ENCODE data around the gene ALPK3. TPM values are rescaled to one million over a fixed set of nuclear protein-coding genes. Genes with fewer than 3 reads are reported as not detected.
A peak's percentile ranks its signal among the peaks of the same experiment; 100 is the strongest.

The ALPK3 gene
- total RNA-seq, 1 experiment from 2014 or later = 17.7 TPM

GRCh38 chr15:84905016-84905916, 88.1 kb downstream of the ALPK3 start:
- Histone ChIP-seq H2BK20ac (ENCODE audit: low read depth, low read length, poor library complexity, severe bottlenecking) (no peak overlapping the region), H2BK12ac (ENCODE audit: insufficient read length, low read depth, low read length) (no peak overlapping the region), H3K4me2 (ENCODE audit: insufficient read depth, insufficient read length, low read length) (no peak overlapping the region), H3K9me3 (ENCODE audit: control insufficient read depth, low read depth, low read length) (no peaks in the 10 kb centered on the region), H2AFZ (ENCODE audit: low read length) (no peak overlapping the region), H3K4me1 (ENCODE audit: insufficient read depth, low read length) (no peaks in the 10 kb centered on the region), H3K79me1 (ENCODE audit: insufficient read depth, low read depth, low read length, poor library complexity, severe bottlenecking) (no peaks in the 10 kb centered on the region), H3K18ac (ENCODE audit: insufficient read length, low read depth, low read length) (no peak overlapping the region), H3K79me2 (ENCODE audit: insufficient read depth, low read length) (no peaks in the 10 kb centered on the region), H4K8ac (replicated peaks; ENCODE audit: insufficient read length, low read depth, low read length) (no peak overlapping the region), H3K27ac (ENCODE audit: insufficient read length, low read depth, low read length) (no peak overlapping the region), H4K20me1 (ENCODE audit: control insufficient read depth, insufficient read depth, insufficient read length) (no peaks in the 10 kb centered on the region), H4K91ac (ENCODE audit: insufficient read length, low read depth, low read length) (no peak overlapping the region), H3K27me3 (ENCODE audit: insufficient read depth, low read length) (no peaks in the 10 kb centered on the region), H4K5ac (ENCODE audit: insufficient read length, low read depth, low read length) (no peak overlapping the region), H2BK5ac (ENCODE audit: insufficient read length, low read length) (no peak overlapping the region), H3K23ac (ENCODE audit: insufficient read length, low read depth, low read length) (no peak overlapping the region), H3K9ac (ENCODE audit: extremely low read depth, insufficient read length, low read length) (no peak overlapping the region), H2BK120ac (ENCODE audit: low read depth, low read length, poor library complexity, severe bottlenecking) (no peak overlapping the region), H3K14ac (ENCODE audit: insufficient read depth, low read length) (no peak overlapping the region), H3T11ph (ENCODE audit: low read length) (no peak overlapping the region), H3K23me2 (ENCODE audit: insufficient read length, low read depth, low read length, poor library complexity, severe bottlenecking) (no peaks in the 10 kb centered on the region), H2AK5ac (ENCODE audit: insufficient read length, low read length) (no peak overlapping the region), H2BK15ac (ENCODE audit: low read depth, low read length) (no peak overlapping the region), H3K56ac (ENCODE audit: insufficient read length, low read depth, low read length) (no peak overlapping the region), H3K4ac (ENCODE audit: low read depth, low read length) (no peak overlapping the region)
- Mint-ChIP-seq H3K27ac (peak overlapping the region in 1 of 3 experiments; percentile 40; a peak in 1 of 7 replicates), H3K27me3 (ENCODE audit: low read depth) (peaks cover 3% of the 10 kb centered on the region; the same call in 1 of the 2 replicates), H3K36me3 (ENCODE audit: insufficient read depth in 1 of 3, low read depth in 3 of 3) (peaks cover 0 to 1% (median 0%) of the 10 kb centered on the region in 3 experiments; a peak in 2 of 7 replicates), H3K4me1 (peaks cover 3 to 9% of the 10 kb centered on the region in 2 experiments), H3K4me3 (no peak overlapping the region), H3K9me3 (peaks cover 0 to 2% of the 10 kb centered on the region in 2 experiments; a peak in 1 of 5 replicates)
- TF ChIP-seq, protein P1, sequence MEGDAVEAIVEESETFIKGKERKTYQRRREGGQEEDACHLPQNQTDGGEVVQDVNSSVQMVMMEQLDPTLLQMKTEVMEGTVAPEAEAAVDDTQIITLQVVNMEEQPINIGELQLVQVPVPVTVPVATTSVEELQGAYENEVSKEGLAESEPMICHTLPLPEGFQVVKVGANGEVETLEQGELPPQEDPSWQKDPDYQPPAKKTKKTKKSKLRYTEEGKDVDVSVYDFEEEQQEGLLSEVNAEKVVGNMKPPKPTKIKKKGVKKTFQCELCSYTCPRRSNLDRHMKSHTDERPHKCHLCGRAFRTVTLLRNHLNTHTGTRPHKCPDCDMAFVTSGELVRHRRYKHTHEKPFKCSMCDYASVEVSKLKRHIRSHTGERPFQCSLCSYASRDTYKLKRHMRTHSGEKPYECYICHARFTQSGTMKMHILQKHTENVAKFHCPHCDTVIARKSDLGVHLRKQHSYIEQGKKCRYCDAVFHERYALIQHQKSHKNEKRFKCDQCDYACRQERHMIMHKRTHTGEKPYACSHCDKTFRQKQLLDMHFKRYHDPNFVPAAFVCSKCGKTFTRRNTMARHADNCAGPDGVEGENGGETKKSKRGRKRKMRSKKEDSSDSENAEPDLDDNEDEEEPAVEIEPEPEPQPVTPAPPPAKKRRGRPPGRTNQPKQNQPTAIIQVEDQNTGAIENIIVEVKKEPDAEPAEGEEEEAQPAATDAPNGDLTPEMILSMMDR (conservative IDR thresholded peaks at IDR 0.05) = no peak
- no peak for DNase-seq
- WGBS (ENCODE audit: extremely low coverage, insufficient read length, low lambda C conversion rate) = no CpG with 5 or more reads among the region's 15 CpGs

Measured in H9 (cell line).